Panc1 (cell line): ENCODE measurements around the gene LRRC27.

Experiments used
- POLR2AphosphoS5 ChIP-seq: IDR thresholded peaks from 2 replicates; pipeline ENCODE4 v1.6.1; 2012; ENCODE audit warnings: mild to moderate bottlenecking, low read depth, low read length, moderate library complexity
- REST ChIP-seq, 2 experiments: IDR thresholded peaks; 2 replicates each; pipeline ENCODE4 v1.6.1; 2011 to 2012; ENCODE audit warnings: low read depth in 2 of 2, control low read depth in 1 of 2, low read length in 1 of 2, mild to moderate bottlenecking in 1 of 2, moderate library complexity in 1 of 2; ENCODE audit not compliant: insufficient read depth in 1 of 2
- SIN3A ChIP-seq: IDR thresholded peaks from 2 replicates; pipeline ENCODE4 v1.6.1; 2012; ENCODE audit warnings: low read depth, mild to moderate bottlenecking, low read length, moderate library complexity, borderline replicate concordance; ENCODE audit not compliant: insufficient read depth
- TF ChIP-seq, protein P1 (sequence below): fragments of 450-650 bp; IDR thresholded peaks from 2 replicates; pipeline ENCODE4 v1.5.1; 2017; ENCODE audit warnings: mild to moderate bottlenecking

DNA sequence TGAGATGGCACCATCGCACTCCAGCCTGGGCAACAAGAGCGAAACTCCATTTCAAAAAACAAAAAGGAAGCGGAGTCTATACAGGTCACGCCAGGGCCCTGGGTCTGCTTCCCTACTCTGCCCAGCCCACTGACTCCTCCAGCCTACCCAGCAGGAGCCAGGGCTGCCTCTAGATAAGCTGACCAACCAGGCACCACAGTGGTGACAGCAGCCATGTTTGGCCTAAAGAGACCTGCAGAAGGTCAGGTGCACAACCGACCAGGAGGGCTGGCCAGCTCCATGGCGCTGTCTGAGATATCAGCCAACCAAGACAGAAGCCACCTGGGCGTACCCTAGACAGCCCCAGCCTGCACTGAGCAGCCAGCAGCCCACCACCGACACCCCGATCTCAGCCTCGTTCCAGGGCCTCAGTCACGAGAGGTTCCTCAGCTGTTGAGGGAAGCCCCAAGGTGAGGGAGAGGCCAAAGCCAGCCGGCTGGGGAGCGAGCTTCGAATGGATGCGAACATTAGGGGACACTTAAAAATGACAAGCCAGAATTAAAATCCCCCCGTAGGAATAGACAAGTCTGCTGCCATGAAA lies 40.6 kb downstream of the LRRC27 start:
- TF ChIP-seq POLR2AphosphoS5: no peak
- TF ChIP-seq, protein P1, sequence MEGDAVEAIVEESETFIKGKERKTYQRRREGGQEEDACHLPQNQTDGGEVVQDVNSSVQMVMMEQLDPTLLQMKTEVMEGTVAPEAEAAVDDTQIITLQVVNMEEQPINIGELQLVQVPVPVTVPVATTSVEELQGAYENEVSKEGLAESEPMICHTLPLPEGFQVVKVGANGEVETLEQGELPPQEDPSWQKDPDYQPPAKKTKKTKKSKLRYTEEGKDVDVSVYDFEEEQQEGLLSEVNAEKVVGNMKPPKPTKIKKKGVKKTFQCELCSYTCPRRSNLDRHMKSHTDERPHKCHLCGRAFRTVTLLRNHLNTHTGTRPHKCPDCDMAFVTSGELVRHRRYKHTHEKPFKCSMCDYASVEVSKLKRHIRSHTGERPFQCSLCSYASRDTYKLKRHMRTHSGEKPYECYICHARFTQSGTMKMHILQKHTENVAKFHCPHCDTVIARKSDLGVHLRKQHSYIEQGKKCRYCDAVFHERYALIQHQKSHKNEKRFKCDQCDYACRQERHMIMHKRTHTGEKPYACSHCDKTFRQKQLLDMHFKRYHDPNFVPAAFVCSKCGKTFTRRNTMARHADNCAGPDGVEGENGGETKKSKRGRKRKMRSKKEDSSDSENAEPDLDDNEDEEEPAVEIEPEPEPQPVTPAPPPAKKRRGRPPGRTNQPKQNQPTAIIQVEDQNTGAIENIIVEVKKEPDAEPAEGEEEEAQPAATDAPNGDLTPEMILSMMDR: no peak
- no peak for TF ChIP-seq REST (IDR thresholded peaks at IDR 0.05; ENCODE audit: insufficient read depth in 1 of 2, low read depth in 2 of 2, low read length in 1 of 2)
- TF ChIP-seq SIN3A: no peak
